HL-60 (cell line): Measurements from ENCODE around the gene AP3D1.
A peak's percentile ranks its signal among the peaks of the same experiment; 100 is the strongest.

Source experiments
- DNase-seq, 2 experiments: peaks; one replicate each; pipeline ENCODE4 v3.0.0-alpha.2; 2010 to 2020; ENCODE audit warnings: low read depth in 1 of 2, low spot score in 1 of 2
- H3K27ac ChIP-seq: fragments of 250-450 bp; sonication (Bioruptor Pico); replicated peaks from 2 replicates; pipeline ENCODE4 v1.5.1; 2020; ENCODE audit warnings: mild to moderate bottlenecking, moderate library complexity
- H3K27me3 ChIP-seq: fragments of 250-450 bp; sonication (Bioruptor Pico); 2 replicates; pipeline ENCODE4 v1.5.1; 2021; ENCODE audit warnings: mild to moderate bottlenecking, moderate library complexity; ENCODE audit not compliant: insufficient read depth, poor library complexity, severe bottlenecking
- H3K4me3 ChIP-seq: replicated peaks from 2 replicates; pipeline ENCODE4 v1.5.1; 2011; ENCODE audit warnings: mild to moderate bottlenecking, control low read depth, low read length; ENCODE audit not compliant: insufficient read depth
- CTCF ChIP-seq: IDR thresholded peaks from one replicate; pipeline ENCODE4 v1.5.1; 2011; ENCODE audit warnings: low read length, control low read depth, inconsistent platforms; ENCODE audit not compliant: insufficient read depth
- GABPA ChIP-seq: IDR thresholded peaks from 2 replicates; pipeline ENCODE4 v1.6.1; 2012; ENCODE audit warnings: low read depth
- POLR2AphosphoS5 ChIP-seq: IDR thresholded peaks from 2 replicates; pipeline ENCODE4 v1.6.1; 2012; ENCODE audit warnings: low read depth
- REST ChIP-seq: IDR thresholded peaks from 2 replicates; pipeline ENCODE4 v1.6.1; 2012; ENCODE audit warnings: low read depth; ENCODE audit not compliant: insufficient replicate concordance
- SPI1 ChIP-seq: IDR thresholded peaks from 2 replicates; pipeline ENCODE4 v1.6.1; 2012; ENCODE audit warnings: low read depth, mild to moderate bottlenecking, borderline replicate concordance

Gene AP3D1

GRCh38 chr19:2061495-2062388 lies 89.6 kb downstream of the AP3D1 start:
- Histone ChIP-seq H3K4me3 (peak overlapping the region; percentile 54), H3K27ac (peak overlapping the region; percentile 93), H3K27me3 (no peaks in the 10 kb centered on the region)
- peak; percentile 98 to 99 for DNase-seq
- TF ChIP-seq GABPA (no peak), POLR2AphosphoS5 (peak; percentile 65; the same call in 1 of the 2 replicates), SPI1 (no peak), CTCF (no peak), REST (peak; percentile 27)

DNA sequence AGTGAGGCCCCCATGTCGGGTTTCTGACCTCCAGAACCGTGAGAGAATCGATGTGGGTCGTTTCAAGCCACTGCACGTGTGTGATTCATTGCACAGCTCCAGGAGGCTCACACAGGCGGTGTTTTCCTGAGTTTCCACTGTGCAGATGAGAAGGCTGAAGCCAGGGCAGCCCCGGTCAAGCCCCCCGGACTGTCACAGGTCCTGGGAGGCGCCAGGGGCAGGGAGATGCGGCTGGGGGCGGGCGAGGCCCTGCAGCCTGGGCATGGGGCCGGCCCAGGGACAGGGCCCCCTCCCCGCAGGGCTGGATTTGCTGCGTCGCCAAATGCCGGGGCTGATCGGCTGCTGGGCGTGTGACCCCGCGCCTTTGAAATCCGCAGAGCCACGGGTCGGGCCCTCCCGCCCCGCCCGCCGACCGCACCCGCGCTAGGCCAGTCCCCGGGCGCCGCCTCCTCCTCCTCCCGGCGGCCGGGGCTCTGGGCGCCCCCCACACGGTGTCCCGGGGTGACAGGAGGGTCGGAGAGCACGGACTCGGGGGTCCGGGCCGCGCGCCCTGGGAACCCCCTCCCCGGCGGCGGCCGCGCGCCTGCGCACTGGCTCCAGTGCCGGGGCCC lies 90.4 kb downstream of the AP3D1 start:
- H3K27me3 ChIP-seq: no peaks in the 10 kb centered on the region
- DNase-seq: peak in 1 of 2 experiments; percentile 61
- no peak for TF ChIP-seq REST
- 0 out of 2 replicates have a peak, but pooled peaks have one; percentile 7 for TF ChIP-seq POLR2AphosphoS5
- H3K27ac ChIP-seq: peak overlapping the region; percentile 93
- H3K4me3 ChIP-seq: peak overlapping the region; percentile 54

DNA sequence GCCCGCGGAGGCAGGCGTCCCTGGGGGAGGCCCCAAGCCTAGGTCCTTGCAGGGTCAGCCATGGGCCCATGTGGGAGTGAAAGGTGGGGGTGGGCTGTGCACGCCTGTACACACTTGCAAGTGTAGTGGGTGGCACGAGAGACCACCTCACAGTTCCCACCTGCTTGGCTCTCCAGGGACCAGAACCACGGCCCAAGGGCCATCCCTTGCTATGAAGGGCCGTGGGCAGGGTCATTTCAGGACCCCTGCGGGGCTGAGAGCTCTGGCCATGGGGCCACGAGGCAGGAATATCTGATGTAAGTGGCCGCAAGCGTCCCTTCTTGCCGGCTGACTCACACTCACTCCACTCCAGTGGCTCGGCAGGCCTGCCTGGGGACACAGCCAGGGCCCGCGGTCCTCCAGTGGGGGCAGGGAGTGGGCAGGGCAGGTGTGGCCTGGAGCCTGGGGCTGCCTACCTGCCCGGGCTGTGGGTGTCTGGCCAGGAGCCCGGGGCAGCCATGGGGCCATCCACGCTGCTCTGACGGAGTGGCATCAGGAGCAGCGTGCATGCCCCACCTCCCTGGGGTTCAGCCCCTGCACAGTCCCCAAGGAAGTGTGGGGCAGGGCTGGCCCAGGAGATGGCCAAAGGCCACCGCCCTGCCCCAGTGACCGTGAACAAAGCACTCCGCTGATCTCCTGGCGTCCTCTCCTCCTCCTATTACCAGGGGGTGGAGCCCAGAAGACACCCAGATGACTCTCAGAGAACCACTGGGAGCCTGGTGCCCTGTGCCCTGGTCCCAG lies 91.8 kb downstream of the AP3D1 start:
- TF ChIP-seq SPI1: no peak
- TF ChIP-seq GABPA: no peak
- TF ChIP-seq CTCF: no peak
- no peak for TF ChIP-seq POLR2AphosphoS5
- no peak for TF ChIP-seq REST
- no peaks in the 10 kb centered on the region for H3K27me3 ChIP-seq
- no peak overlapping the region for H3K4me3 ChIP-seq
- H3K27ac ChIP-seq: peak overlapping the region; percentile 93
- no peak for DNase-seq
